Daoy (cell line): ENCODE results near the gene COPS3. TPM values are rescaled to one million over a fixed set of nuclear protein-coding genes. Genes with fewer than 3 reads are reported as not detected.
A peak's percentile ranks its signal among the peaks of the same experiment; 100 is the strongest.

Source experiments
- DNase-seq: peaks from one replicate; pipeline ENCODE4 v3.0.0-alpha.2; 2015; ENCODE audit warnings: low read depth
- total RNA-seq: library from RNA; depleted of rRNA; stranded (reverse); fragments of >200 nt; shearing (Covaris generic); gene quantifications from 2 replicates; pipeline ENCODE4 v1.2.3, GENCODE V29; 2014

The COPS3 gene
- total RNA-seq, 1 experiment from 2014 or later = 290 TPM

DNA sequence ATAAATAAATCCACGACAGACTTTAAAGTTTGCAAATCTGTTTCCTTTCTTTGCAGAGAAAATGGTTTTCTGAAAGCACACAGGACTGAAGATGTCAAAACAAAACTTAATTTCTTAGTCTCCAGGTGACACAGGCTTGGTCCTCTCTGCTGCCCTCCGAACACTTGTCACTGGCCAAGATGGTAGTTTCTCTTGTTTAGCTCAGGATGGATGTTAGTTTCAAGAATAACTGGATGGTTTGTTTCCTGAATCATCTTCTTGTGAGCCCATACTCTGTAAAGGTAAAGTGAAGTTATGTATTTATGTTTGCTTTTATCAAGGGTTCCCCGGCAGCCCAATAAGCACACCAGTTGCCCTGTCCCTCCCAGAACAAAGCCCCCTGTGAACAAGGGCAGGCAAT is 34.2 kb downstream of the COPS3 start:
- no peak for DNase-seq

DNA sequence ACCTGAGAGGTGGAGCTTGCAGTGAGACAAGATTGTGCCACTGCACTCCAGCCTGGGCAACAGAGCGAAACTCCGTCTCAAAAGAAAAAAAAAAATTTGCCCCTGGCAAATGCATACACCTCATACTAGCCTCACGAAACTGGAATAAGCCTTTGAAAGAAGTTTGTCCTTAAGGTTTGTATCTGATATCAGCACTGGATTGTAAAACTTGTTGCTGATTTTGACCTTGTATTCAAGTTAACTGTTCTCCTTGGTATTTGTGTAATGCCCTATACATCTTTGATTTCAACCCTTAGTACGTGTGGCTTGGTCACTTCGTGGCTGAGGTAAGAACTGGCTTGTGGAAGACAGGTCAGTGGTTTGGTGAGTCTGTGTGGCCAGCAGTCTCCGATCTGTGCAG is 37.9 kb downstream of the COPS3 start:
- no peak for DNase-seq

DNA sequence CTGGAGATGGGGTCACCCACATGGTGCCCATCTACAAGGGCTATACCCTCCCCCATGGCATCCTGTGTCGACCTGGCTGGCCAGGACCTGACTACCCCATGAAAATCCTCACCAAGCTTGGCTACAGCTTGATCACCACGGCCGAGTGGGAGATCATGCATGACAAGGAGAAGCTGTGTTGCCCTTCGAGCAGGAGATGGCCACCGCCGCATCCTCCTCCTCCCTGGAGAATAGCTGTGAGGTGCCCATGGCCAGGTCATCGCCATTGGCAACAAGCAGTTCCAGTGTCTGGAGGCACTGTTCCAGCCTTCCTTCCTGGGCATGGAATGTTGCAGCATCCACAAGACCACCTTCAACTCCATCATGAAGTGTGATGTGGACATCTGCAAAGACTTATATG is 38.8 kb downstream of the COPS3 start:
- no peak for DNase-seq

DNA sequence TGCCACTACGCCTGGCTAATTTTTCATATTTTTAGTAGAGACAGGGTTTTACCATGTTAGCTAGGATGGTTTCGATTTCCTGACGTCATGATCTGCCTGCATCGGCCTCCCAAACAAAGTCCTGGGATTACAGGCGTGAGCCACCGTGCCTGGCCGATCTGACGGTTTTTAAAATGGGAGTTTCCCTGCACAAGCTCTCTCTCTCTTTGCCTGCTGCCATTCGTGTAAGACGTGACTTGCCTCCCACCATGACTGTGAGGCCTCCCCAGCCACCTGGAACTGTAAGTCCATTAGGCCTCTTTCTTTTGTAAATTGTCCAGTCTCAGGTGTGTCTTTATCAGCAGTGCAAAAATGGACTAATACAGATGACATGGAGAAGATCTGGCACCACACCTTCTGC is 39.4 kb downstream of the COPS3 start:
- no peak for DNase-seq

DNA sequence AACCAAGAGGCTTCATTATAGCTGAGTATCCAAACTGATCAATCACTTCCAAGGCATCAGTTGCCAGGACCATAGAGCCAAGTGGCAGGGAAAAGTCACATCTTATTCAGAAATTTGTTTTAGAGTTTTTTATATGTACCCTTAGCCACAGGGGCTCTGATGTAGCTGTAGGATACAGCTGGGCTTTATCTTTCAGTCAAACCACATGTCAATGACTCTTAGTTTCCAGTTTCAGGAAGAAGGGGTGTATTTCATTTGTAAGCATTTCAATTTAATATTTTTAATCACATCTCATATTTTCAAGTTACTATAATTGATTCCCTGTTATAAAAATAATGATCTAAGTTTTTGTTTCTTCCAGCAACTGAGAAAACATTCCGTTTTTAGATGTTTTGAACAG is 41.2 kb downstream of the COPS3 start:
- DNase-seq = no peak

DNA sequence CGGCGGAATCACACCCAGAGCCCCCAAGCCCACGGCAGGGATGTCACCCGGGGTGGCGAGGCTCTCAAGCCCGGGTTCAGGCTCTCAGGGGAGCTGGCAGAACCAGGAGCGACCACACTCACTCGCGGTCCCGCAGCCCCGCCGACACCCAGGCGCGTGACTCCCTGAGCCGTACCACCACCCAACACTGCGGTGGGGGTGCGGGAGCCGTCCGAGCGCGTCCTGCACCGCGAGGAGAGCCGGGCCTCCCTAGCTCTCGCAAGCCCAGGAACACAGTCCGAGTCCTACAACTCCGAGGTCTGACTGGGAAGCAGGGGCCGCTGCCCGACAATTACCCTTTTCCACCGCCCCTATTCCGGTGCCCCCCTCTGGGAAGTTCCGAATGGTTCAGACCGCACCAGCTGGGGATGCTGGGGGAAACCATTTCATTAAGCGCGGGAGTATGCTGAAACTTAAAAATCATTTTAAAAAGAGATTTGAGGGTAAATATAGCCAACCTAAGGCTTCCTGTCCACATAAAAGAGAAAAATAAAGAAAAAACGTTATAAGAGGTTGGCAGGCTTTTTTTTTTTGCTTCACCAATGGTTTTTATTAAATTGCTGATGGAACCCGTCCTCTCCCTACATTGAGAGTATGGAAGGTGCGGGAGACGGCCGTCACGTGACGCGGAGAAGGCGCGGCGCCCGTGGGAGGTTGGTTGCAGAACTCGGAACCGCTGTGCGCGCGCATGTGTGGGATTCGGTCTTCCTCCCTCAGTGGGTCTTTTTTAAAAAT is 43.8 kb downstream of the COPS3 start, which contains the start of gene FLCN:
FLCN (minus strand) TSS at position 143 of the 774 bp plus-strand sequence. CDS start 9,031 bp downstream, outside the sequence.
- peak; percentile 87 for DNase-seq

DNA sequence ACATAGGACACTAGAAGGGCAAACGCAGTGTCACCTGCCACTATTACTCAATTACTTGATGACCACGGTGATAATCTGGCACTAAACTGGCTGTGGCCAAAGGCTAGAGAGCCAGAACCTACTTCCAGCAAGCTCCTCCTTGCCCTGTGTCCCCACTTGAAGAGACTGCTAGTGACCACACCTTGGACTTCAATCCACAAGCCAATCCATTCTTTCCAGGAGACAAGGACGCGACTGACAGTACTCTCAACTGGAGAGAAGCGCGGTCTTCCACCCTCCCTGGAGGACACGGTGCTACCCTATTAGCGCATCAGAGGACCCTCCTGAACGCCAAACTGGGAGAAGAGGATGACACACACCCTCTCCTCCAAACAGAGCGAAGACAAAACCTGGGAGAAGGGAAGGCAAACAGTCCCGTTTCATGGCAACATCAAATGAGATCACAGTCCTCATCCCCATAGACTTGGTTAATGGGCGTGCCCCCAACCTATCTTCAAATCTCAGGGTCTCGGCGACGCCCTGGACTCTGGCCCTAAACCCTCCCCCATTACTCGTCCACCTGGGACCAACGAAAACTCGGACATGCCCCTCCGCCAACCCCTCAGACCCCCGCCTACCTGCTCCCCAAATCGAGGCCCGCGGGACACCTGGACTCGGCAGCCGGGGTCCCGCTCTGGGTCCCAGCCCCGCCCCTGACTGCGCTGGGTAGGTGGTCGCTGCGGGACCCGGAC is 44.6 kb downstream of the COPS3 start:
- peak; percentile 63 for DNase-seq

DNA sequence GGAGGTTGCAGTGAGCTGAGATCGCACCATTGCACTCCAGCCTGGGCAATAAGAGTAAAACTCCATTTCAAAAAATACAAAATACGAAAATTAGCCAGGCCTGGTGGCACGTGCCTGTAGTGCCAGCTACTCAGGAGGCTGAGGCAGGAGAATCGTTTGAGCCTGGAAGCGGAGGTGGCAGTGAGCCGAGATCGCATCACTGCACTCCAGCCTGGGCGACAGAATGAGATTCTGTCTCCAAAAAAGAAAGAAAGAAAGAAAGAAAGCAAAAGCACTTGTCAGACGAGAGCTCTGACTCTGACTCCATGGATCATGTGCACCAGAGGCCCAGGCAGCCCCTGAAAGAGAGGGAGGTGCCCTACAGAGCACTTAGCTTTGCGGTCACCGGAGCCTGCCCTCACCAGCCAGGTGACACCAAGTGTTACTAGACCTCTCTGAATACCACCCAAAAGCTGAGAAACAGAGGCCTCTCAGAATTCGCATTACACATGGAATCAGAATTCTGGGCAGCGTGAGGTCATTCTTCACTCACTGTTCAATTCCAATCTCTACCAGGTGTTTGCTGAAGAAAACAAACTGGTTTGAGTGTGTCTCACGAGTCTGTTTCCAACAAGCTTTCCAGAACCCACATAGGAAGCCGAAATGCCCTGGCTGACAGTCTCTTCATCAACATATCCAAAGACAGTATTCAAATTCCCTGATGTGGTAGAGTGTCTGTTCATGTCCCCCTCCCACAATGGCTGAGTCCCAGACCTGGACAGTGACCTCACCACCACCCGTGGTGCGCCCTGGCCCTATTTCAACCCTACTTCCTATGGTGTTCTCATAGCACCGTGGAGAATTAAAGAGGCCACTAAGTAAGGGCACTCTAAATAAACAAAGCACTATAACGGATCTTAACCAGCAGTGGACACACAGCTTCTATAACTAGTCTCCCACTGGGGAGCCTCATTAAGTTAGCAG is 45.6 kb downstream of the COPS3 start:
- DNase-seq = peak; percentile 72

DNA sequence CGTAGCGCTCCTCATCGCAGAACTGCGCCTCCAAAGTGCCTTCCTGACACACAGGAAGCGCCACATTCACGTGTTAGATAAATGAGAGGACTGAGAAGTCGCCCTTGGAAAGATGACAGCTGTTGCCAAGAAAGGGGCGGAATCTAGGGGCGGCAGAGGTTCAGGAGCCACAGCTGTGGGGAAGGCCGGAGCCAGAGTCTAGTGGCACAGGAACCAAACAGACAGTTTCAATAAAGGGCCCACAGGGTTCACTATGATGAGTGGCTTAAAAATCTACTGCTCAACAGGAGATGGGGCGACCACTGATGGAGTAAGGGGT is 48.8 kb downstream of the COPS3 start:
- no peak for DNase-seq

DNA sequence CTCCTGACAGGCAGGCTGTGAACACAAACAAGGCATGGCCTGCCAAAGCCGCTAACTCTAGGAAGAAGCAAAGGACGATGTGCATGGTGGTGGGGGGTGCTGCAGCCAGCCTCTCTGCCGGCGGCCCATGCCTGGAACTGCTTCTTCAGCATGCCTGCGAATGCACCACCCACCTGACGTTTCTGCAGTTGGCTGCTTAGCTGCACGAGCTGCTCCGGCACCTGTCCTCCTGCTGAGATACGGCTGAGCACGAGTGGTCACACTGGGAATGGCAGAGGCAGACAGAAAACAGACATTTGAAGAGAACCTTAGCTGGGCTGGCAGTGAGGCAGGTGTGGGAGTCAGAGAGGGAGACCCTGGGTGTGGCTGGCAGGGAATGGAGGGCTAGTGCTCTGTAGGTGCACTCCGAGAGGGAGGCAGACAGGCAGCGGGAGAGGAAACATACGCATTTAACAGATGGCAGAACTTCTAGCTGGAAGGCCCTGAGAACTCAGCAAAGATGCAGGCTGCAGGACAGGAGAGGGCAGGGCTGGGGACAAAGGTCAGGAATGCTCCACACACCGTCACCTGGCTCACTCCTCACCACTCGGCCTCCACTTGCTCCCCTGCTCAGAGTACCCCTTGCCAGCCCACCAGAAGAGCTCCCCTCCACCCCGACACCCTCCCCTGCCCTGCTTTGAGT is 49.3 kb downstream of the COPS3 start:
- DNase-seq = no peak

DNA sequence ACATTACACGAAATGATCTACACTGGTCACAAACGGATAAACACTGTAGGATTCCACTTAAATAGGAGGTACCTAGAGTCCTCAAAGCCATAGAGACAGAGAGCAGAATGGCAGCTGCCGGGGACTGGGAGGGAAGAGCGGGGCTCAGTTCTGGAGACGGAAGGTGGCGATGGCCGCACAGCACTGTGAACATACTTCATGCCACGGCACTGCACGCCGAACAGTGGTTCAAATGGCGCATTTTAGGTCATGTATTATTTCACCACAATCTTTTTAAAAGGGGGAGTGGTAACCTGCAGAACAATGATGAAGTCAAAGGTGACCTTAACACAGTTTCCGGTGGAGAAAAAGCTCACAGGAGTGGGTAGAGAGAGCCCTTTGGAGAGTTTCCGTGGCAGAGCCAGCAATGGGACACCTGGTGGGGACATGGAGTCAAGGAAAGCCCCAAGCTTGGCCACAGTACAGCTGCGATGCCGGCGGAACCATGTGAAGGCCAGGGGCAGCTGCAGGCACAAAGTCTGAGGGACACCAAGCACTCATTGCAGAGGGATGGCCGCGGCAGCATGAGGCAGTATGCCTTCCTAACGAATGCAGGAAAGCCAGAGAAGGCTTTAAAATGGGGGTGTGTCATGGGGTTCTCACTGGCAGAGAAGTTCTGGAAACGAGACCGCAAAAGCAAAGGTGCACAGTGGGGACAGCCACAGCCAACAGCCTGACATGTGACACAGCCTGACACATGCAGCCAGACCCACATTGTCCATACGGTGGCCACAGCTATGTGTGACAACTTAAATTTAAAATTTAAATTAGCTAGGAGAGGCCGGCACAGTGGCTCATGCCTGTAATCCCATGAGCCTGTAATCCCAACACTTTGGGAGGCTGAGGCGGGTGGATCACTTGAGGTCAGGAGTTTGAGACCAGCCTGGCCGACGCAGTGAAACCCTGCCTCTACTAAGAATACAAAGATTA is 51.3 kb downstream of the COPS3 start:
- DNase-seq = no peak

DNA sequence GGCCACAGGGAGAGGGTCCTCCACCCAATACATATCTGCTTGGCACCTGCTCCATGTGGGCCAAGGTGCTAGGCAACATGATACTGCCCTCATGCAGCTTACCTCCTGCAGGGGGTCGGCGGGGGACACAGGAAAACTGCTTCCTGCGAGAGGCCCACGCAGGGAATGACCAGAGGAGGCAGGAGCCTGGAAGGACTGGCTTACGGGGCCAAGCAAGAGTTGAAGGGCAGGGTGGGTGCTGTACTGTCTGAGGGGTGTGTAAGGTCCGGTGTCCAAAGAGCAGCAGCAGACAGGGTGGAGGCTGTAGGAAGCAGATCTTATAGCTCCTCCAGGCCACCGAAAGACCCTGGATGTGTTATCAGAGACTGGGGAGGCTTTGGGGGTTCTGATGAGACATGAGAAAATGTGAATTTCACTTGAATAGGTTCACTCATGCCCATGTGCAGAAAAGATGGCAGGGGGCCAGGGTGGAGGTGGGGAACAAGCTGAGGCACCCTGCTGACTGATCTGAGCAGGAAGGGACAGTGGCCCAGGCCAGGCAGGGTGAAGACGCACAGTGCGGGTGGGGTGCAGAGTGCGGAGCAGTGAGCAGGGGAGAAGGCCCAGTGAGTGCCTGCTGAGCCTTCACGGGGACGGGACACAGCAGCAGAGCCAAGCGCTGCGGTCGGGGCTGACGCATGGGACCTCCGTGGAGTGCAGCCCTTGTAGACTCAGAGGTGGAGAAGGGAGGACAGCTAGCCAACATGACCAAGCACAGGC is 52.3 kb downstream of the COPS3 start:
- DNase-seq = no peak

DNA sequence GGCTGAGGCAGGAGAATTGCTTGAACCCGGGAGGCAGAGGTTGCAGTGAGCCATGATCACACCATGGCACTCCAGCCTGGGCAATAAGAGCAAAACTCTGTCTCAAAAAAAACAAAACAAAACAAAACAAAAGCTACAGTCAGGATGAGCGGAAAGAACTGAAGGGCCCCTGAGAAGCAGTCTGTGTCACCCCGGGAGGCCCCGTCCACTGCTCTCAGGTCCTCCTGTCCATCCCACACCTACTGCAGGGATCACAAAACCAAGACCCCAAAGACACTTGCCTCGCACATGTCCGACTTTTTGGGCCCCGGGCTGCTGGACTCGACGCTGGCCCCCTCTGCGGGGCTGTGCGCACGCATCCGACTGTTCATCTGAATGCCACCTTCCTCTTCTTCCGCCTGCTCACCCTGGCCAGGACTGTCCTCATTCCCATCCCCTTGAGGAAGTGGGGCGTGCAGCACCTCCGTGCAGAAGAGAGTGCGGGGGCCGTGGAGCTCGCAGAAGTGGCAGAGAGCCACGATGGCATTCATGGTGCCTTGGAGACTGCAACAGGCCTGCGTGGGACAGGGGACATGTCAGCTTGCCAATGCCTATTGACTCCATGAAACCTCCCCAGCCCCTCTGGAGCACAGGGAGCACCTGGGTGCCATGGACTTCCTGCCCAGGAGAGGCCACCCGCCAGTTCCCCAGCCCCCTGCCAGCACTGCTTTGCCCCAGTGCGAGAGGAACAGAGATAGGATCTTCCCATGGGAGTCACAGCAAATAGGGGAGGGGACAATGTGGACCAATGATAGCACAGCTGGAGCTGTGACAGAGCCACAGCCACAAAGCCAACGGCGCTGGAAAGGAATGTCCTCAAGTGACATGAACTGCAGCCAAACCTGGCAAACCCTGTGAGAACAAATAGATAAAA is 53.2 kb downstream of the COPS3 start:
- no peak for DNase-seq

DNA sequence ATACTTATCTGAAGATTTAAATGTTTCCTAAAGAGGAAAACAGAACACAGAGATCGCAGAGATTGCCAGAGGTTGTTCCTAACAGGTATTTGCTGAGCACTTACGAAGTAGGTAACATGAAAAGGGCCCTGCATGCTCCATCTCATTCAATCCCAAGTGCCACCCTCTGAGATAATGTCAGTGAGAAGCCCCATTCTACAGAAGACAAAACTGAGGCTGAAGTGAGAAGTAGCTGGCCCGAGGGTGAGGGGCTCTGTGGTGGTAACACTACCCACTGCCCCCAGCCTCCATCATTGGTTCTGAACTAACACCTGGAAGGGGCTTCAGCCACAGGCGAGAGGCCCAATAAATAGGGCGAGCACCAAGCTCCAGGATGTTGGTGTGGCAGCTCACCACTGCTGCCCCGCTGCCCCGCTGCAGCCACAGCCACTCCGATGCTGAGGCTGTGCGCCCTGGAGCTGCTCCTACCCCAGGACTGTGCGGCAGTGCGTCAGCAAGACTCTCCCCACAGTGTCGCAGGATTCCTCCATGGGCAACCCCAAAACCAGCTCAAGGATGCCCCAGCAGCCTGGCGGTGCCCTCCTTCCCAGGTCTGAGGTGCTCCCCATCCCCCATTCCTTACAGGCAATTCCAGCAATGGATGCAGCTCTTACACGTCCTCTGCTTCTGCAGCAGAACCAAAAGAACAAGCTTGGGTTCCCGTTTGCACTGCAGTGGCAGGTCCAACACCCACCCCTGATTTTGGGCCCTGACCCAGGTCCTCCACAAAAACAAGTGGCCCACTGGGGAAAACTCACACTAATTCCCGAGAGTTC is 54.4 kb downstream of the COPS3 start:
- DNase-seq = no peak

DNA sequence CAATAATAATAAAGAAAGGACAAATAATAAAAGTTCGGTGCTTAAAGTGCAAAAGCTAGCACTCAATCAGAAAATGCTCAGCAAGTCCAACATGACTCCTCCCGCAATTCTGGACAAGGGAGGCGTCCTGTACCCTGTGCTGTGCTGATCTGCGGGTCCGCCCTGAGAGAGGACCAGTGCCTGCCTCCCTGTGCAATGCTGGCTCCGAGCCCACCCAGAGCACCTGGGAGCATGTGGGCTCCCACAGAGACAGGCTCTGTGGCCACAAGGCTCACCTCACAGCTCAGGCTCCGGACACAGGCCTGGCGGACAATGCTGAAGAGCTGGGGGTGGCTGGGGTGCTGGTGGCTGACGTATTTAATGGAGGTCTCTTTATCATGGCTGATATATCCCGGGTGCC is 55.1 kb downstream of the COPS3 start:
- no peak for DNase-seq

DNA sequence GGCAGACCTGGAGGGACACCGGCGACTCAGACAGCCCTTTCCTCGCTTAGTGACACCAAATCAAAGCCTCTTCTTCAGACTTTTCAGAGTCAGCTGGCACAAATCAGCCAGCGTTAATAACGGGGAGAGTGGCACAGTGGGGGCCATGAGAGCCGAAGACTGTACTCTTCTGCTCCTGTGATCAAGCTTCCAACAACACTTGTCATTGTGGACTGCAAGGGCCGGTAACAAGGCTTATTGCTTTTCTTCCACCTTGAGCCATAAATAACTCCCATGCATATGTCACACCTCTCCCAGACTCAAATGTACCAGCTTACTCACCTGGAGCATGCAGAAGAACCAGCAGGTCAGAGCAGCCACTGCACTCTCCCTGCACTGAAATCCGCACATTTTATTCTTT is 56.9 kb downstream of the COPS3 start:
- no peak for DNase-seq

DNA sequence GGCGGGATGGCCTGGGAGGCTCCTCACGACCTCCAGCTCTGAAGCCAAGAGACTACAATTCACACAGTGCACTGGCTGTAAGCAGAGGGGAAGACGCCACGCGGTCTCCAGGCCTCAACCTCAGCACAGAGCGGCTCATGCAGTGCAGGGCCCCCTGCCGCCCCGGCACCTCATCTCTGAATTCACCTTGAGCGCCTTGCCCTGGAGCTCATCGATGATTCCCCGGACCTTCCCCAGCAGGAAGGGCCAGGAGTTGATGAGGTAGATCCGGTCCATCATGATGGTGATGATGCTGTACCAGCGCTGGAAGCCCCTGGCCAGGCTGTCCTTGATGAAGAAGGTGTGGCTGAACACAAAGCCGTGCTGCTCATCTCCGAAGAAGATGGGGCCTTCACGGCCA is 57.3 kb downstream of the COPS3 start:
- DNase-seq = no peak

DNA sequence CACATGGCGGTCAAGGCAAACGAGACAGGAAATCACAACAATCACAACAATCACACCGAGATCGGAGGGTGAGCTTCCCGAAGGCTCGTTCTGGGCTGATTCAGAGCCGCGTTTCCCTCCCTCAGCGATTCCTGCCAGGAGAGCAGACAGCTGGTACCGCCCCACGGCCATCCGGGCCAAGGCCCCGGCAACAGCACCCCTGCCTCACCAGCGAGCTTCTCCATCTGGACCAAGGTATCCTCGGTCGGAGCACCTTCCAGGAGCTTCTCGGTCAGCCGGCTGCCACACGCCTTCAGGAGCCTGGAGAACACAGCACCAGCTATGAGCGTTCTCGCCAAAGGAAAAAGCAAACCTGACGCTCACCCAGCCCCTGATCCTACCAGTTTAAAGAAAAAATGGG is 59.7 kb downstream of the COPS3 start:
- DNase-seq = no peak
